Astrocyte of the cerebellum (primary cell): ENCODE data around the gene SULF2.

ENCODE experiments used
- DNase-seq: peaks from one replicate; pipeline ENCODE4 v3.0.0-alpha.2; 2011; ENCODE audit warnings: low read depth
- H3K4me3 ChIP-seq: 2 replicates; pipeline ENCODE4 v1.5.1; 2011; ENCODE audit warnings: mild to moderate bottlenecking, low read depth, low read length, moderate library complexity
- CTCF ChIP-seq: IDR thresholded peaks from 2 replicates; pipeline ENCODE4 v1.5.1; 2012; ENCODE audit warnings: low read length, low read depth, moderate library complexity, mild to moderate bottlenecking; ENCODE audit errors: missing control alignments
- in situ Hi-C: cut with HindIII; loops from 2 replicates; pipeline ENCODE4 v1.10.0; 2017; ENCODE audit warnings: low sequenced_read_pairs

SULF2 gene

GRCh38 chr20:47620808-47621805 lies 164.2 kb downstream of the SULF2 start:
- TF ChIP-seq CTCF = peak; percentile 71
- H3K4me3 ChIP-seq = no peak overlapping the region
- in situ Hi-C loops = loop anchor here (25.0 kb wide), 1 partner anchor 259 kb away; the partner anchor contains the start of gene ZMYND8
- DNase-seq = peak; percentile 69

- DNase-seq = no peak
- no peak overlapping the region for H3K4me3 ChIP-seq
- in situ Hi-C loops = loop anchor here (10.0 to 25.0 kb wide), 2 partner anchors 256 to 344 kb away; partner anchors contain the start of gene ZMYND8
- no peak for TF ChIP-seq CTCF
These were observed 166.8 kb downstream of the SULF2 start for GRCh38 chr20:47618479-47618878.

GRCh38 chr20:47614703-47615309 lies 170.5 kb downstream of the SULF2 start:
- TF ChIP-seq CTCF = no peak
- DNase-seq = no peak
- no peak overlapping the region for H3K4me3 ChIP-seq
- in situ Hi-C loops = loop anchor here (10.0 to 25.0 kb wide), 2 partner anchors 253 to 340 kb away; partner anchors contain the start of gene ZMYND8

GRCh38 chr20:47612670-47613069 lies 172.6 kb downstream of the SULF2 start:
- H3K4me3 ChIP-seq = no peak overlapping the region
- DNase-seq = no peak
- no peak for TF ChIP-seq CTCF
- in situ Hi-C loops = loop anchor here (10.0 to 25.0 kb wide), 2 partner anchors 250 to 338 kb away; partner anchors contain the start of gene ZMYND8

- no peak for TF ChIP-seq CTCF
- in situ Hi-C loops = loop anchor here (10.0 to 25.0 kb wide), 2 partner anchors 249 to 337 kb away; partner anchors contain the start of gene ZMYND8
- H3K4me3 ChIP-seq = no peak overlapping the region
- no peak for DNase-seq
These were observed 173.5 kb downstream of the SULF2 start for GRCh38 chr20:47611785-47612184.

- in situ Hi-C loops = loop anchor here (10.0 to 25.0 kb wide), 2 partner anchors 249 to 336 kb away; partner anchors contain the start of gene ZMYND8
- H3K4me3 ChIP-seq = no peak overlapping the region
- TF ChIP-seq CTCF = no peak
- DNase-seq = no peak
These were observed 174.4 kb downstream of the SULF2 start for GRCh38 chr20:47610945-47611250.
